GM21619 (cell line): ENCODE measurements around the gene MBL2.

Experiments
- ATAC-seq: cut with Tn5 transposase; IDR thresholded peaks from one replicate; pipeline ENCODE4 v1.9.1; 2021; ENCODE audit not compliant: unreplicated experiment

Gene MBL2

DNA sequence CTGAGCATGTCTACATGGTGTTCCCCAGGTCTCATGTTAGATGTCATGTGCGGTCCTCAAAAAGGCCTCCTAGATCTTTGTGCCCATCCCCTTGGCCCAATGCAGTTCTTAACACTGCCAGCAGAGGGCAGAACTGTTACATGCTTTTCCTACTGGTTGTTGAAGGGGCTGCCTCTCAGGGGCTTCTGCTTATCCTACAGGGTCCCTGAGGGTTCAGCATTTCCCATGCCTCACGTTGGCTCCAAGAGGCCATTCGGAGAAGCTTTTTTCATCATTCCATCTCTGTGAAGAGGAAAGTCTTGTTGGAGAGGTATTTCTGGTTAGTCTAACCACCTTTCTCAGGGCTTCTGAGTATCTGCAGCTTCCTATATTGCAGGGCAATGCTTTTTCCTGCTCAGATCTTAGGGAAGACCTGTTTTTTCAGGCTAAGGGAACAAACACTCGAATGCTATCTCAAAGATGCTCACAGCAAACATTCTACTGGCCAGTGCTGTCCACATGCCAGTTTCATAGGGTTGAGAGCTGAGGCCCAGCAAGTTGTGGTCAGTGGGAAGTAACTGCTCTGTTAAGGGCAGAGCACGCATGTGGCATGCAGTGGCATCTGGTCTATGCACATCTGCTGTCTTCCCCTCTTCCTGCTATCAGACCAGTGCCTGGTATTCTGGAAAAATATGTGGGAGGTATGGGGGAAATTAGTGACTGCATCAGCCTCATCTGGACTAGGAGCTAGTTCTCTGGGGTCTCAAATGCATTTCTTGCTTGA is 31.5 kb downstream of the MBL2 start:
- ATAC-seq: peak; percentile 59

DNA sequence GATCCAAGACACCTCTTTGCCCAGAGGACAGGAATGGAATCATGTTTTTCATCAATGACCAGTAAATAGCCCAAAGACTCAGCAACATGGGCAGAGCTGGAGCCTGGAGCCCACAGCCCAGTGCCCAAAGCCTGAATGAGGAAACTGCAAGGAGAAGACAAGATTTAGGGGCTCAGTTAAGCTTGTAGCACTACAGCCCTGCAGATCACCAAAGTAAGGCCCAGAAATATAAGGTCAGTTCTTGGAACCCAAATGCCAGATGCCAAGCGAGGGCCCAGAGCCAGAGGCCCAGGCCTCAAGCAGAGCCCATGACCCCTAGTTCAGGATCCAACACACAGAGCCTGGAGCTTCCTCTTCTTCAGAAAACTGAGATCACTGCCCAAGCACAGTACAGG is 32.4 kb downstream of the MBL2 start:
- no peak for ATAC-seq

DNA sequence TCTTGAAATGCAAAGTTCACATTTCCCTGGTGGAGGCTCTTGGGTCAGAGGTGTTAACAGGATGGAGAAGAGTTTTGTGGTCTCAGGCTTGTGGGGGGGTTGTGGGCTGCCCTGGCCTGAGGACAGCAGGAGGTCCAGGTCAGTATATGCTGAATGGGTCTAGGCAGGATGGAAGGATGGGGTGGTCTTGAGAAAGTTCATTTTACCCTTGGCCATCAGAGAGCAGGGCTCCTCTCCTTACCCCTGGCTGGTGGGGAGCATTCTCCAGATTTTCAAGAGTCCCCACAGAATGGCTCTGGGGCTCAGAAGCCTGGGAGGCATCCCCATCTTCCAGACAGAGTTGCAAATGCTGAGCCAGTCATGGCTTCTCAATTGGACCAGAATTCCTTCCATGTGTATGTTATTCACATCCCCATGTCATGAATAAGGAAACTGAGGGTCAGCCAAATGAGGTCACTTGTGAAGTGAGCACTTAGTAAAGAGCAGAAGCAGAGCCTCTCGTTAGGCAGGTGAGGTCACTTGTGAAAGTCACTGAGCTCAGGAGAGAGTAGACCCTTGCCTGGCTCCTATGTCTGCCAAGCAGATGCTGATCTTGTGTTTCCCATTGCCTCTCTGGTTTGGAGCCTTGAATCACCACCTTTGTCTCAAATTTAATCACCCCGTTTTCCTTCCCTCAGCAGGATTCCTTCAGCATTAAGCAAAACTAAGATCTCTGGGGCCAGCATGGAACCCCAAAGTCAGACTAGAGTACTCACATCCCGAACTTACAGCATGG is 33.0 kb downstream of the MBL2 start:
- ATAC-seq: no peak

DNA sequence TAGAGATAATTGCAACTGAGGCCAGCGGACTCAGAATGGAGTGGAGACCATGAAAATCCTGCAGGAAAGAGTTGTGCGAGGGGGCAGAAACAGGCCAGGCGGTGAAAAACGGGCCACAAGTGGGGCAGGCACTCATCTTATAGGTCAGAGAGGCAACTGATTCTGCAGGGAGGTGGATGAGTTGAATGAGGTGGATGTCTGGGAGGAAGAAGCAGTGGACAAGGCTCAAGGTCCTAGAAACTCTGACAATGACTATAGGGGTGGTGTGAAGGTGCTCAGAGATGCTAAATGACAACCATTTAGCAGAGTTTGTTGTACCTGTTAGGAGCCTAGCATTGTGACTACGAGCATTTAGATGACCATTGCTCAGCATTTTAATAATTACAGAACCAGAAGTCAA is 33.6 kb downstream of the MBL2 start:
- no peak for ATAC-seq

DNA sequence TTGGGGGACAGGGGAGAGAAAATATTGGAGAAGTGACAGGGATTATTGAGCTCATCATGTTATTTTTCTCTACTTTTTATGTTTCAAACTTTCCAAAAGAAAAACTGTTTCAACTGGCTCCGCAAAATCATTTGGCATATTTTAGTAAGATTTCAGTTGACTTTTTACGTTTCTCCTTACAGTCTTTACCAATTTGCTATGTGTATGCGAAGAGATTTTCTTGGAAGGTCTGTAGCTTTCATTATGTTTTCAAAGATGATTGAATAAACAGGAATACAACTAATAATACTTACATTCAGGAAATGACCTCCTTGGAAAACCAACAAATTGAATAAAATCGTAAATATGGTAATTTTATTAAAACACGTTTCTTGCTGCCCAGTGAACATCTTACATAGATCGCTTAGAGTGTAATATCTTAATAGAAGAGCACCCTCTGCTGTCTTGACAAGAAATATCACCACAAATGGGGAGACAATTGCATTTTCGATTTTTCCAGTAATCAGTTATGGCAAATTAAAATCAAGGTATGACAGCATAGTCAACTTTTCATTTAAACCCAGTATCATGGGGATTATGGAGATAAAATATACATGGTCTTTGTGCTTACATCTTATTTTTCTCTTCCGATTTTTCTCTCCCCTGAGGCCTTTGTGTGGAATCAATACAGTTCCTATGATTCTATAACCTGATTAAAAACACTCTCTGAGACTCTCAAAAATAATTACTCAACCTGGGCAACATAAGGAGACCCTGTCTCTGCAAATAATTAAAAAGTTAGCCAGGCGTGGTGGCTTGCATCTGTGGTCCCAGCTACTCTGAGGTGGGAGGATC is 43.1 kb downstream of the MBL2 start:
- no peak for ATAC-seq

DNA sequence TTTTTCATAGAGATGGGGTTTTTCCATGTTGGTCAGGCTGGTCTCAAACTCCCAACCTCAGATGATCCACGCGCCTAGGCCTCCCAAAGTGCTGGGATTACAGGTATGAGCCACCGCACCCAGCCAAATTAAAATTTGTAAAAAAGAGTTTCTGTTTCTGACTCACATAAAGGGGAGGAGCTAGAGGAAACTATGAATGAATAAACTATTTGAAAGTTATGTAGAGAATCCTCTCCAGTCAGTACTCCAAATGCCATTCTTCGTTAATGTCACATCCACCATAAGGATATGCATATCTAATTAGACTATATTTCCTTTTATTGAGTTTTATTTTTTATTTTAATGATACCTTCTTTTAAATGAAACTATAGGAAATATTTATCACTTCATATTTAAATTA is 52.6 kb downstream of the MBL2 start:
- no peak for ATAC-seq
